ENCODE data around the gene ZNF358.

GRCh38 chr19:7561325-7561724, 45.4 kb downstream of the ZNF358 start:
- no peak for TF ChIP-seq SPI1 (IDR thresholded peaks at IDR 0.05; ENCODE audit: low read depth, low read length)
- no peak for TF ChIP-seq POLR2AphosphoS5 (IDR thresholded peaks at IDR 0.05; ENCODE audit: low read depth, low read length)
- TF ChIP-seq POLR2A (IDR thresholded peaks at IDR 0.05; ENCODE audit: low read depth, low read length), result no peak
- no peak for TF ChIP-seq TAF1 (IDR thresholded peaks at IDR 0.05; ENCODE audit: low read depth, low read length)
